Glutamatergic neuron (in vitro differentiated cells): ENCODE data around the gene LGR4. TPM values are rescaled to one million over a fixed set of nuclear protein-coding genes. Genes with fewer than 3 reads are reported as not detected.
A peak's percentile ranks its signal among the peaks of the same experiment; 100 is the strongest.
"Not testable (repeated sequence)": the region's sequence is repeated elsewhere in the genome, so short reads cannot be mapped to it uniquely, and the experiment has no call there.

ENCODE experiments used
- DNase-seq: peaks from one replicate; pipeline ENCODE4 v3.0.0; 2022
- H3K27ac Mint-ChIP-seq: one replicate; pipeline ENCODE4 v1.8.0; 2020; ENCODE audit warnings: mild to moderate bottlenecking, mixed read lengths, inconsistent platforms; ENCODE audit not compliant: unreplicated experiment
- H3K27me3 Mint-ChIP-seq: one replicate; pipeline ENCODE4 v1.8.0; 2020; ENCODE audit warnings: mild to moderate bottlenecking, moderate library complexity, mixed read lengths, inconsistent platforms; ENCODE audit not compliant: unreplicated experiment
- H3K36me3 Mint-ChIP-seq: one replicate; pipeline ENCODE4 v1.8.0; 2020; ENCODE audit warnings: mild to moderate bottlenecking, mixed read lengths, inconsistent platforms; ENCODE audit not compliant: unreplicated experiment
- H3K4me1 Mint-ChIP-seq: one replicate; pipeline ENCODE4 v1.8.0; 2020; ENCODE audit warnings: mild to moderate bottlenecking, low read depth, mixed read lengths, inconsistent platforms; ENCODE audit not compliant: unreplicated experiment
- H3K4me3 Mint-ChIP-seq: one replicate; pipeline ENCODE4 v1.8.0; 2020; ENCODE audit warnings: mild to moderate bottlenecking, mixed read lengths, inconsistent platforms; ENCODE audit not compliant: unreplicated experiment
- H3K9me3 Mint-ChIP-seq: one replicate; pipeline ENCODE4 v1.8.0; 2020; ENCODE audit warnings: mild to moderate bottlenecking, moderate library complexity, mixed read lengths, inconsistent platforms; ENCODE audit not compliant: unreplicated experiment
- CTCF ChIP-seq: fragments of 200-600 bp; sonication (generic); IDR thresholded peaks from one replicate; pipeline ENCODE4 v1.5.0; 2021; ENCODE audit not compliant: partially characterized antibody, unreplicated experiment
- total RNA-seq: library from RNA; stranded (reverse); fragmentation: NEBNext Ultra II Directional; extraction: Animal tissue kit (Norgen Biotek cat#: 25700); gene quantifications from one replicate; pipeline ENCODE4 v1.2.1, GENCODE V29; 2021; ENCODE audit not compliant: unreplicated experiment

Gene LGR4
- total RNA-seq, 1 donor from 2014 or later, result 87.1 TPM

- peaks cover 3% of the 10 kb centered on the region for H3K9me3 Mint-ChIP-seq
- H3K4me1 Mint-ChIP-seq, result peaks cover 38% of the 10 kb centered on the region
- no peak for TF ChIP-seq CTCF
- DNase-seq, result no peak
- no peak overlapping the region for H3K4me3 Mint-ChIP-seq
- H3K27ac Mint-ChIP-seq, result no peak overlapping the region
- no peaks in the 10 kb centered on the region for H3K36me3 Mint-ChIP-seq
- H3K27me3 Mint-ChIP-seq, result peaks cover 2% of the 10 kb centered on the region
Measured at GRCh38 chr11:27456140-27456794, 16.3 kb downstream of the LGR4 start.

DNA sequence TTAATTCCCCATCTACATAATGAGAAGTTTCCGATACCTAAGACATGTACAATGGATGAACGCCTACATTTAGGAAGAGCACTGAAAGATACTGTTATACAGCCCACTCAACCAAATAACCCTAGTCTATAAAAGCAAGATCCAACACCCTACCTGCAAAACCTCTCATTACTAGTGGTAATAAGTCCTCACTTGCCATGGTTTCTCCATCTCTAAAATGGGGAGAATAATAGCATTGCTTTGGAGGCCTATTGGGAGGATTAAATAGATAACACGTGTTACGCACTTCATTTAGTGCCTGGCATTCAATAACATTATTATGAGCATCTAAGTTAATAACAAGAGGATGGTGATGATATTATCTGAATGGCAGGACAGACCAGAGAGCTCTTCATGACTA is 16.9 kb downstream of the LGR4 start:
- H3K4me1 Mint-ChIP-seq, result peaks cover 41% of the 10 kb centered on the region
- no peaks in the 10 kb centered on the region for H3K36me3 Mint-ChIP-seq
- DNase-seq, result no peak
- no peak for TF ChIP-seq CTCF
- H3K27me3 Mint-ChIP-seq, result peaks cover 2% of the 10 kb centered on the region
- H3K4me3 Mint-ChIP-seq, result no peak overlapping the region
- no peak overlapping the region for H3K27ac Mint-ChIP-seq
- H3K9me3 Mint-ChIP-seq, result peaks cover 3% of the 10 kb centered on the region

GRCh38 chr11:27453701-27454100 is 18.9 kb downstream of the LGR4 start:
- peaks cover 2% of the 10 kb centered on the region for H3K27me3 Mint-ChIP-seq
- no peak for TF ChIP-seq CTCF
- H3K4me1 Mint-ChIP-seq, result peaks cover 30% of the 10 kb centered on the region
- no peaks in the 10 kb centered on the region for H3K36me3 Mint-ChIP-seq
- no peak for DNase-seq
- H3K27ac Mint-ChIP-seq, result no peak overlapping the region
- H3K9me3 Mint-ChIP-seq, result no peaks in the 10 kb centered on the region
- H3K4me3 Mint-ChIP-seq, result no peak overlapping the region

- H3K4me1 Mint-ChIP-seq, result peaks cover 18% of the 10 kb centered on the region
- H3K4me3 Mint-ChIP-seq, result no peak overlapping the region
- no peak for DNase-seq
- H3K27ac Mint-ChIP-seq, result peak overlapping the region; percentile 2
- no peaks in the 10 kb centered on the region for H3K36me3 Mint-ChIP-seq
- H3K27me3 Mint-ChIP-seq, result peaks cover 2% of the 10 kb centered on the region
- TF ChIP-seq CTCF, result no peak
- H3K9me3 Mint-ChIP-seq, result no peaks in the 10 kb centered on the region
Measured at GRCh38 chr11:27452147-27452546, 20.4 kb downstream of the LGR4 start.

GRCh38 chr11:27451244-27451965 is 21.2 kb downstream of the LGR4 start:
- no peak for DNase-seq
- H3K27me3 Mint-ChIP-seq, result peaks cover 2% of the 10 kb centered on the region
- H3K9me3 Mint-ChIP-seq, result no peaks in the 10 kb centered on the region
- no peak overlapping the region for H3K27ac Mint-ChIP-seq
- TF ChIP-seq CTCF, result no peak
- H3K4me1 Mint-ChIP-seq, result peaks cover 12% of the 10 kb centered on the region
- no peak overlapping the region for H3K4me3 Mint-ChIP-seq
- no peaks in the 10 kb centered on the region for H3K36me3 Mint-ChIP-seq

GRCh38 chr11:27448184-27448540 is 24.4 kb downstream of the LGR4 start:
- not testable (repeated sequence) for H3K9me3 Mint-ChIP-seq, H3K36me3 Mint-ChIP-seq, H3K4me3 Mint-ChIP-seq, DNase-seq, H3K27me3 Mint-ChIP-seq, H3K27ac Mint-ChIP-seq
- H3K4me1 Mint-ChIP-seq, result peaks cover 21% of the 10 kb centered on the region
